Ovary (tissue), 9 donors: ENCODE data around the gene NR4A3. TPM values are rescaled to one million over a fixed set of nuclear protein-coding genes. Genes with fewer than 3 reads are reported as not detected.

Experiments used
- DNase-seq, 5 donors: peaks; one replicate each; pipeline ENCODE4 v3.0.0-alpha.2; 2019 to 2020
- H3K27ac ChIP-seq, 2 donors: fragments of 200-600 bp; one replicate each; pipeline versions ENCODE4 v1.5.1 to v1.8.0; 2019 to 2022
- H3K27me3 ChIP-seq: fragments of 200-600 bp; one replicate; pipeline ENCODE4 v1.8.0; 2022
- H3K36me3 ChIP-seq: fragments of 200-600 bp; sonication (generic); one replicate; pipeline ENCODE4 v1.5.1; 2019
- H3K4me1 ChIP-seq: one replicate; pipeline ENCODE4 v1.8.1; 2013; ENCODE audit warnings: mild to moderate bottlenecking, moderate library complexity; ENCODE audit not compliant: insufficient read depth
- H3K4me3 ChIP-seq: fragments of 200-600 bp; sonication (generic); one replicate; pipeline ENCODE4 v1.5.1; 2017
- H3K9me3 ChIP-seq, 2 donors: fragments of 200-600 bp in 1 of 2; sonication (generic) in 1 of 2; one replicate each; pipeline versions ENCODE4 v1.5.1 to v1.8.1; 2013 to 2019; ENCODE audit warnings: mild to moderate bottlenecking in 1 of 2, moderate library complexity in 1 of 2
- EP300 ChIP-seq: sonication (generic); formaldehyde crosslinking; IDR thresholded peaks from one replicate; pipeline ENCODE4 v1.6.1; 2017; ENCODE audit warnings: antibody characterized with exemption
- POLR2A ChIP-seq: fragments of 450-650 bp; IDR thresholded peaks from one replicate; pipeline ENCODE4 v1.6.1; 2017; ENCODE audit warnings: antibody characterized with exemption, mild to moderate bottlenecking, moderate library complexity
- WGBS, 3 donors: extraction: QIAGEN DNeasy Blood & Tissue Kit in 1 of 3; methylation state at CpG; one replicate each; pipeline versions ENCODE4 v1.1.5 to v1.1.7; 2013 to 2017; 5-methylcytosine and 5-hydroxymethylcytosine counted together
- intact Hi-C, 4 donors: fragments of 100-400 bp; cut with DNase I; formaldehyde crosslinking; loops; one replicate each; pipeline versions ENCODE4 v1.11.0 to v1.15.1; 2022 to 2023
- polyA plus RNA-seq, 2 donors: library from polyadenylated mRNA; stranded (reverse); fragments of 200-250 nt in 1 of 2; fragments of 350-450 nt in 1 of 2; fragmentation: Illumina TruSeq in 1 of 2; extraction: RNeasy Lipid Tissue Mini Kit (QIAGEN cat#74804) in 1 of 2; gene quantifications; one replicate each; pipeline ENCODE4 v1.2.3, GENCODE V29; 2013 to 2014
- total RNA-seq, 7 donors: library from RNA; depleted of rRNA in 2 of 7; stranded (reverse); fragments of >200 nt in 2 of 7; fragmentation: NEBNext Ultra II Directional in 3 of 7; extraction: Animal tissue kit (Norgen Biotek cat#: 25700) in 3 of 7; gene quantifications; one replicate each; pipeline versions ENCODE4 v1.1.0 to v1.2.4, GENCODE V29; 2016 to 2023
- TF ChIP-seq, protein P1 (sequence below), 3 donors: fragments of 450-650 bp in 2 of 3; fragments of 200-600 bp in 1 of 3; IDR thresholded peaks; one replicate each; pipeline versions ENCODE4 v1.5.1 to v1.8.0; 2016 to 2022; ENCODE audit warnings: antibody characterized with exemption in 3 of 3, mild to moderate bottlenecking in 1 of 3
- donor health status: DM: no; HTN: no; CAD: no; lungs with moderate emphysema.
- donor health status: DM: no; HTN: no; CAD: no.
- donor health status: Bipolar disorder and iron deficiency.
- donor health status: DM: yes; HTN: yes; CAD: no.
- donor health status: DM: no; HTN: no; CAD: no.
- donor health status: DM: yes; HTN: yes; CAD: no.

NR4A3 gene
- total and polyA plus RNA-seq, 9 donors = 2.8 to 177 (median 29.2) TPM

DNA sequence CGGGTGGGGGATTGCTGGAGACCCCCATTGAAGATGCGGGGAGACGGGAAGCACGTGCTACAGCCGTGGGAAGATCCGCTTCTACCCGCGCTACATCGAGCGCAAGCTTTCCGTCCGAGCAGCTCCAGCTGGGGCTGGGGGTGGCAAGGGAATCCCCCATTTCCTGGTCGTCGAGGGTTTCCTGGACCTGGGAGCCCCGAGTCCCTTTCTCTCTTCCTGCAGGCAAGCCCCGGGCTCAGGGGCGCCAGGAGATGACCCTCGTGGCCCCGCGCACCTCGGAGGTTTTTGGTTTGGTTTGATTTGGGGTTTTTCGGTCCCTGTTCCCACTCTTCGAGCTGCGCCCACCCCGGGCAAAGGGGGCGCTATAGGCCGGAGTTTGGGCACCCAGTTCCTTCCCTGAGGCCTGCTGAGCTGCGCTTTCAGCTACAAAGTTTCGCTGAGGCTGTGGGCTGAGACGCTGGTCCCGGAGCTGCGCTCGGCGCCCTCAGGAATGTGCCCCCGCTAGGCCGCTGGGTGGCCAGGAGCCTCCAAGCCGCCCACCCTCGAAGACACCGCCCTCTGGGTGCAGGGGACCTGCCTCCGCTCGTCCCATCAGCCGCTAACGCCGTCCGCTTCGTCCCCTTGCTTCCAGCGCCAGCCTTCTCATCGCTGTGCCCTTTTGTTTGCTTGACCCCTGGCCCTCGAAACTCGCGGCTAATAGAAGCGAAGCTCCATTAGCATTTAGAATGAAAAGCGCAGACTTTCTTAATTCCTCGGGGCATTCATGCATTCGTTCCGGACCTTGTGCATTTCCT lies 2.9 kb downstream of the NR4A3 start:
- peak; percentile 28 to 71 (median 63) for DNase-seq
- 6 to 10% (median 9%) methylated on average over 54 to 56 of the region's 56 CpGs for WGBS, 3 donors
- no peak for TF ChIP-seq POLR2A
- TF ChIP-seq, protein P1, sequence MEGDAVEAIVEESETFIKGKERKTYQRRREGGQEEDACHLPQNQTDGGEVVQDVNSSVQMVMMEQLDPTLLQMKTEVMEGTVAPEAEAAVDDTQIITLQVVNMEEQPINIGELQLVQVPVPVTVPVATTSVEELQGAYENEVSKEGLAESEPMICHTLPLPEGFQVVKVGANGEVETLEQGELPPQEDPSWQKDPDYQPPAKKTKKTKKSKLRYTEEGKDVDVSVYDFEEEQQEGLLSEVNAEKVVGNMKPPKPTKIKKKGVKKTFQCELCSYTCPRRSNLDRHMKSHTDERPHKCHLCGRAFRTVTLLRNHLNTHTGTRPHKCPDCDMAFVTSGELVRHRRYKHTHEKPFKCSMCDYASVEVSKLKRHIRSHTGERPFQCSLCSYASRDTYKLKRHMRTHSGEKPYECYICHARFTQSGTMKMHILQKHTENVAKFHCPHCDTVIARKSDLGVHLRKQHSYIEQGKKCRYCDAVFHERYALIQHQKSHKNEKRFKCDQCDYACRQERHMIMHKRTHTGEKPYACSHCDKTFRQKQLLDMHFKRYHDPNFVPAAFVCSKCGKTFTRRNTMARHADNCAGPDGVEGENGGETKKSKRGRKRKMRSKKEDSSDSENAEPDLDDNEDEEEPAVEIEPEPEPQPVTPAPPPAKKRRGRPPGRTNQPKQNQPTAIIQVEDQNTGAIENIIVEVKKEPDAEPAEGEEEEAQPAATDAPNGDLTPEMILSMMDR (IDR thresholded peaks at IDR 0.05) = peak in 1 of 3 donors; percentile 24
- Histone ChIP-seq H3K4me3 (peak overlapping the region; percentile 96), H3K36me3 (no peaks in the 10 kb centered on the region), H3K27me3 (no peaks in the 10 kb centered on the region), H3K9me3 (no peaks in the 10 kb centered on the region), H3K4me1 (peaks cover 2% of the 10 kb centered on the region), H3K27ac (no peak overlapping the region)
- intact Hi-C loops = loop anchor here in 2 of 4 donors (5.0 to 10.0 kb wide), 2 partner anchors 80 to 83 kb away; partner anchors contain the start of gene STX17 (in 2 of the 2)

DNA sequence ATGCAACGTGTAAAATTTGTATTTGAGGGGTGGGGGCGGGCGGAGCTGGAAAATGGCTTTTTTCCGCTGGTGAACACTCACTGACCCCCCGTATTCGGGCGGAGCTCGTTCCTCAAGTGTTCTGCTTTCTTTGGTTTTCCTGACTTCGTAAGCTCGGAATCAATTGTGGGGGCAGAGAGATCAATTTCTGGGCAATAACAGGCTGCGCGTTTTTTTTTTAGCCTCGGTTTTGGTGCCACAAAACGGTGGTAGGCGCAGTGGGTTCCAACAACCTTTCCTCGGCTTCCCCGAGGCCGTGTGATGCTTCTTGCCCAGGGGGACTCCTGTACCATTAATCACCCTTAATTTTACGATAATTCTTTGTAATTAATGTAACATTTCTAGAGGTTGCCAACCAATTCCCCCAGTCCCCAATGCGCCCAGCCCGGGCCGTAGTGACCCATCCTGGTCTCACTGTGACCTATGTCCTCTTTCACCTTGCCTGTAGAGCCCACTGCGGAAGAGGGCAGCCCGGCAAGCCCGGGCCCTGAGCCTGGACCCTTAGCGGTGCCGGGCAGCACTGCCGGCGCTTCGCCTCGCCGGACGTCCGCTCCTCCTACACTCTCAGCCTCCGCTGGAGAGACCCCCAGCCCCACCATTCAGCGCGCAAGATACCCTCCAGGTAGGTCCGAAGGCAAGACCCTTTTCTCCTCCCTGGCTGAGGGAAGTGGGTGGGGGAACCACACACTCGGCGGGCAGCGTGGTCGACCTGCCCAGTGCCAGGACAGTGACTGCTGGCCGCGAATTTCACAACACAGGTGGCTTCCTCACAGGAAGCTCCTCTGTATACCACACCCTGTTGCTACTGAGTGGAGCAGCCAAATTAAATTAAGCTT lies 3.7 kb downstream of the NR4A3 start:
- TF ChIP-seq POLR2A = no peak
- Histone ChIP-seq H3K9me3 (no peaks in the 10 kb centered on the region), H3K36me3 (no peaks in the 10 kb centered on the region), H3K4me1 (peaks cover 2% of the 10 kb centered on the region), H3K27me3 (no peaks in the 10 kb centered on the region), H3K4me3 (no peak overlapping the region), H3K27ac (no peak overlapping the region)
- peak in 3 of 5 donors; percentile 39 to 40 (median 39) for DNase-seq
- 49 to 60% (median 58%) methylated on average over 44 of the region's 44 CpGs for WGBS, 3 donors
- intact Hi-C loops = loop anchor here in 1 of 4 donors (10.0 kb wide), 1 partner anchor 79 kb away; the partner anchor contains the start of gene STX17

DNA sequence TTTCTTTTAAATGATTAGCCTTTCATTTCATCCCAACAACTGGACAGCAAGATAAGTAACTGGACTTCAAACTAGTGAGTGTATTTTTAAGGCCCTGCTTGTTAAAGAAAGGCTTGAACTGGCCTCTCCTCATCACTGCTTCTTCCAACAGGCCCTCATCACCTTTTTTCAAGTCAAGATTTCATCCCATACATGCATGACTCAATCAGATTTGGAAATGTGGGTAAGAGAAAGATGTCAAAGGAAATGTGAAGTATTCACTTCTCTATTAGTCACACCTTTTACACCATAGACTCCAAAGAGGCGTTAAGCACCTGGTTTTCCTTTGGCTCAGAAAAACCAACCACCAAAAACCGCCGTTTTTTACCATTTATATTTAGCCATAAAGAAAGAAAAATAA lies 4.9 kb downstream of the NR4A3 start:
- intact Hi-C loops = loop anchor here in 1 of 4 donors (10.0 kb wide), 1 partner anchor 78 kb away; the partner anchor contains the start of gene STX17
- H3K4me1 ChIP-seq = peaks cover 2% of the 10 kb centered on the region
- WGBS, 3 donors = 92 to 99% (median 98%) methylated on average over 3 of the region's 3 CpGs
- DNase-seq = no peak
- no peaks in the 10 kb centered on the region for H3K9me3 ChIP-seq
- no peaks in the 10 kb centered on the region for H3K27me3 ChIP-seq
- TF ChIP-seq POLR2A (no peak), EP300 (no peak)
- TF ChIP-seq, protein P1 (IDR thresholded peaks at IDR 0.05) = no peak
- no peak overlapping the region for H3K4me3 ChIP-seq
- H3K36me3 ChIP-seq = no peaks in the 10 kb centered on the region
- H3K27ac ChIP-seq = no peak overlapping the region

DNA sequence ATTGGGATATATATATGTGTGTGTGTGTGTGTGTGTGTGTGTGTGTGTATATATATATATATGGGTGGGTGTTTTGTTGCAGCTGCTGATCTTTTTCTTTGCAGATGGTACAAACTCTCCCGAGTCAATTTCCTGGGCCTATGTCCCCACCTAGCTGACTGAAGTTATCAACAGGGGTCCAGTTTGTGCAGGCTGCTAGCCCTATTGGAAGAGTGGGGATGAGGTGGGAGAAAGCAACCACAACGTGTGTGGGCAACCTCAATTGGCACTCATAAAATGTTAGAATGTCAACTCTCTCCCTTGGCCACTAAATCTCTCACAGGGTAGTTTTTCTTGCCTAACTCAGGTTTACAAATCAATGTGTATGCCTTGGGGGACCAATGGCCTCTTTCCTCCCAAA lies 5.6 kb downstream of the NR4A3 start:
- Histone ChIP-seq H3K4me1 (peaks cover 2% of the 10 kb centered on the region), H3K27ac (no peak overlapping the region), H3K9me3 (no peaks in the 10 kb centered on the region), H3K27me3 (no peaks in the 10 kb centered on the region), H3K4me3 (no peak overlapping the region), H3K36me3 (no peaks in the 10 kb centered on the region)
- WGBS, 3 donors = 95 to 98% (median 96%) methylated on average over 2 of the region's 2 CpGs
- no peak for DNase-seq
- TF ChIP-seq EP300 = no peak
- TF ChIP-seq, protein P1 (IDR thresholded peaks at IDR 0.05) = no peak
- TF ChIP-seq POLR2A = no peak
- intact Hi-C loops = loop anchor here in 1 of 4 donors (10.0 kb wide), 1 partner anchor 78 kb away; the partner anchor contains the start of gene STX17
